AG08396 (cell line): Measurements from ENCODE around the gene TARS3.
"Not testable (repeated sequence)": the region's sequence is repeated elsewhere in the genome, so short reads cannot be mapped to it uniquely, and the experiment has no call there.

Experiments used
- DNase-seq: peaks from one replicate; pipeline ENCODE4 v3.0.0; 2012; ENCODE audit warnings: low spot score, mixed read lengths

Gene TARS3

DNA sequence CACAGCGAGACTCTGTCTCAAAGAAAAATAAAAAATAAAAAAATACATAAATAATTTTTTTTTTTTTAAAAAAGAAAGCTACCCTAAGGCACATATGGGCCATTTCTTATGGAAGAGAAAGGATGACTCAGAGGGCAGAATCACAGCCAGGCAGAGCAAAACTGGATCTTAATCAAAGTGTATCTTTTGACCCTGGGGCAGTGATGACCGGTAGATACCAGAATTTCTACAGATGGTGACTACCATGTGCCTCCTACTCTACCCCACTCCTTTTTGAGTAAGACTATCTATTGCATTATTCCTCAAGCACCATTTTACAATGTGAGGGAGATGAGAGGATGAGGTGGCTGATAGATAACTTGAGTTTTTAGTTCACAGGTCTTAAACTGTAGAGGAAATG, 26.0 kb downstream of the TARS3 start:
- DNase-seq: no peak

DNA sequence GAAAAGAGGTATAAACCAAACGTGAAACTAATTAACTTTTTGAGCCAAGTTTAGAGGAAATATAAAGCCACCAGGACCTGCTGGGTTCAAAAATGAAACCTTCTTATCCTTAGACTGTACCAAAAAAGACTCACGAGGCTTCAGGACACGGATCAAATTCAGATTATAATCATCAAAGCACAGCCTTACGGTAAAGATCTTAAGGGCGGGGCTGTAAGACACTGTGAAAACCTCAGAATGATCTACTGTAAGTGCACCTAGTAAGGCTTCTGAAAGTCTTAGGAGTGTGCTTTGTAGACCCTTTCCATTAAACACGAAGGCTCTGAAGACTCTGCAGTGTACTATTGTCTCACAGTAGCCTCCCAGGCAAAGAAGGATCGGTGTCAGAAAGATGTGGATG, 26.8 kb downstream of the TARS3 start:
- no peak for DNase-seq

DNA sequence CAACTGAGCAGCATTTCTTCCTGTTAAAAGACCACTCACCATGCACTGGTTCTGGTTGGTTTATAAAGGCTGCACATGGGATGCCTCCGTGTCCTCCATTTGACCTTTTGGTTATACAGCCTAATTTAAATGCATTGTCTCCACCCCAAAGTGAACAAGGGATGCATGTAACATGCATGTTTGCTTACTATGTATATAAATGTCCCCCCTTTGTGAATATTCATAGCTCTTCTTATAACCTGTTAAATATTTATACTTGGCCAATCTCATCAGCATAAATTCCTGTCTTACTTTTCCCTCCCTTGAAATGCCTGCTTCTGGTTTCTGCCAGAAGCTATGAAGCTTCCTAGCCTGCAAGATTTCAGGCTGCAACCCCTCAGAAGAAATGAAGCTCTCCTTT, 27.4 kb downstream of the TARS3 start:
- no peak for DNase-seq

DNA sequence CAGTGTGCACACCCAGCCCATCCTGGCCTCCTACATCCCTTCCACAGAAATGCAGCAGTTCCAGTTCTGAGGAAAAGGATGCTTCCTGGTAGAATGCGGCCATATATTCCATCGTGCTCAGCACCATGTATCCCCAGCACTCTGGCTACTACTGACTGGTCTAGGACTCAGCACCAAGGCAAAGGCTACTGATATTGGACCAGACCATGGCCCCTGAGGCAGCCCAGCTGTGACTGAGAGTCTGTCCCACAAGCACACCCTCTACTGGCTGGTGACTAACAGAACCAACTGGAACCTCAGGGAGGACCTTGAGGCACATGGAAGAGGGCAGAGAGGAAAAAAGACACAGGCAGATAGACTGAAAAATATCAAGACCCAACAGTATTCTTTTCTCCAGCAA, 30.0 kb downstream of the TARS3 start:
- DNase-seq: no peak

DNA sequence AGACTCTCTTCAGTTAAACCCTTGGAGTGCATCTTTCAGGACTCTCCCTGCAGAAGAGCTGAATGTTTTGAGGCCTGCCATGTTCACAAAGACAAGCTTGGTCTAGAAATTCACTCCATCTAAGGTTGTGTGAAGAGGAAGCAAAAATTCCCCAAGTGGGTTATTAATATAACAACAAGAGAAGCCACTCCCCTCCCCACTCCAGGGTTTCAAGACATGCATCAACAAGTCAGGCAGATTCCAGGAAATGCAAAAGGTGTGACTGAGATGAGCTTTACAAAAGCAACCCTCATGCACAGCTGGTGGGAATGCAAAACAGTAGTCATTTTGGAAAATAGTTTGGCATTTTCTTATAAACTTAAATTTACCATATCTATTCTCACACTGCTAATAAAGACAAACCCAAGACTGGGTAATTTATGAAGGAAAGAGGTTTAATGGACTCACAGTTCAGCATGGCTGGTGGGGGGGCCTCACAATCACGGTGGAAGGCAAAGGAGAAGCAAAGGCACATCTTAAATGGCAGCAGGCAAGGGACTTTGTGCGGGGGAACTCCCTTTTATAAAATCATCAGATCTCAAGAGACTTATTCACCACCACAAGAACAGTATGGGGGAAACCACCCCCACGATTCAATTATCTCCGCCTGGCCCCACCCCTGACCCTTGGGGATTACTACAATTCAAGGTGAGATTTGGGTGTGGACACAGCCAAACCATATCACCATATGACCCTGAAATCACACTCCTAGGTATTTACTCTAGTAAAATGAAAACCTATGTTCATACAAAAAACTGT, 31.3 kb downstream of the TARS3 start:
- no peak for DNase-seq

DNA sequence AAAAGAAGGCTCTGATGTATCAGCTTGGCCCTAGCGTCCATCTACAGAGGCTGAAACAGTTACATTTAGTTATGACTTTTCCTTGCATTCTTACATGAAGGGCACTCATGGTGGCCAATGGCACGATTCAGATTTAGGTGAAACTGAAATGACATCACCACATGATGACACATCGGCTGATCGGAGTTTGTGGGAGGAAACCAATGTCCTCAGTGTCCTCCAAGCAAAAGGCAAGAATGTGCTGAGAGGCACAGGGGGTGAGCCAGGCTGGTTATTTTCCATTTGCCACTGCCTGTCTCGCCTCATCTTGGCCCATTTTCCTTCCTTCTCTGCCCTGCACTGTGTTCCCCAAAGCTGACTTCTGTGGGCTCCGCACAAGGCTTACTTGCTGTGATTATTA, 34.4 kb downstream of the TARS3 start:
- DNase-seq: peak; percentile 17

DNA sequence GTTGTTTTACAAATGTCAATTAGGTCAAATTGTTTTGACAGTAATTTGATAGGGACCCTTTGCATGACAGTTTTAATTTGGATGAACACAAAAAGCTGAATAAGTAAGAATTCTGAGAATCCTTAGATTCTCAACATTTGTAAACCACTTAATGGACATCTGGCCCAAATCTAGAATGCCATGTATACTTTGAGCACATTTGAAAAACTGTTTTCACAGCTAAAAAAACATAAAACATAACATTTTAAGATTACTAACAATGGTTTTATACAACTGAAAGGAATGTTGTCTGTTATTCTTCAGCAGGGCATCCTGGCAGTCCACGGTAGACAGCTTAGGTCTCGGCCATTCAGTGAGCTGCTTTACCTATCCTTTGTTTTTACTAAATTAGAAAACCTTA, 37.6 kb downstream of the TARS3 start:
- no peak for DNase-seq

DNA sequence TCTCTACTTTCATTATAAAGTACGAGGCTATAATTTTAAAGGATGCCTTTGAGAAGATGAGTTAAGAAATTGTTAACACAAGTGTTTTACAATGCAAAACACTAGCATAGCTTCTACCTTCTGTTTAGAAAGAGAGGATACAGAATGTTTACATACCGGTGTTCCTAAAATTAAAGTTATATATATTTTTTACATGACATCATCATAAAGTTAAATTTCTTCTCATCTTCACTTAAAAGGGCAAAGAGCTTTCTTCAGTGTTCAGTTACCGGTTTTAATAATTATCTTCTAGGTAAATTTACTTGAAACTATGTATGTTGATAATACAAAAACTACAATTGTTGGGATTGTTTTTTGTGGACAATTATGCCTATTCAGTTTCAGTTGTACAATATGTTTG, 39.4 kb downstream of the TARS3 start:
- no peak for DNase-seq

DNA sequence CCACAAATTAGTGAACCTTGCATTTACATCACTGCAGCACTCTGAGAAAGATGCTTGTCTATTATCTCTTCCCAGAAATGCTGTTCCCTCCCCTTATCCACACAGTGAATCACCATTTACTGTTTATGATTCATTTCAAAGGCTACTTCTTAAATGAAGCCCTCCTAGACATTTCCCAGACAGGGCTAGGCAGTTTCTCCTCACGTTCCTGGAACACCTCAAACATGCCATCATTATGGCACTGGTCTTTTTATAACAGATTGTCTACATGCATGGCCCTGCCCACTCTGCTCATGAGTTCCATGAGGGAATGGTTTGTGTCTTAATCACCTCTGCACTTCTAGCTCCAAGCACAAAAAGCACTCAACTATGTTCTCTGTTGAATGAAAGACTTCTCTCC, 39.9 kb downstream of the TARS3 start:
- DNase-seq: peak; percentile 40

DNA sequence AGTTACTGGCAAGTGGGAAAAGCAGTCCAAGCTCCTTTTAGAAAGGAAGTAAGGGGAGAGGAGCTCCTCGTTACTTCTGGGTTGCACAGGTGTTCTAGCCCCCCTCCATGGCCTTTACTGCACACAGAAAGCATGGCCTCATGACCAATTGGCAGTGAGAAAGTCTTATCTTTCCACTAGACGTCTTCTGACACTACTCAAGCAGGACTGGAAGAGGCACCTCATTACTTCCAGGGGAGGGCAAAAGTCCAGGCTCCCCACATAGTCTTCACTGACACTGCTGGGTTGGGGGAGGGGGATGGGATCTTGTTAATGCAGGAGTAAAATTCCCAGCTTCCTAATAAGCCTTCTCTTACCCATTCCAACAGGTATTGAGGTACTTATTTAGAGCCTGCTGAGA, 44.5 kb downstream of the TARS3 start:
- DNase-seq: no peak

DNA sequence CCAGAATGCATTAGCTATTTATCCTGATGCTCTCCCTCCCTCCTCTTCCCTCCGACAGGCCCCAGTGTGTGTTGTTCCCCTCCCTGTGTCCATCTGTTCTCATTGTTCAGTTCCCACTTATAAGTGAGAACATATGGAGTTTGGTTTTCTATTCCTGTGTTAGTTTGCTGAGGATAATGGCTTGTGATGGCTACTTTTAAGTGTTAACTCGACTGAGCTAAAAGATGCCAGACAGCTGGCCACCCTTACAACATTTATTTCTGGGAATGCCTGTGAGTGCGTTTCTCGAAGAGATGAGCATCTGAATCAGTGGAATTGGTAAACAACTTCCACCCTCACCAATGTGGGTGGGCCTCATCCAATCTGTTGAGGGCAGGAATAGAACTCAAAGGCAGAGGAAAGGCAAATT, 47.3 kb downstream of the TARS3 start:
- DNase-seq: no peak

DNA sequence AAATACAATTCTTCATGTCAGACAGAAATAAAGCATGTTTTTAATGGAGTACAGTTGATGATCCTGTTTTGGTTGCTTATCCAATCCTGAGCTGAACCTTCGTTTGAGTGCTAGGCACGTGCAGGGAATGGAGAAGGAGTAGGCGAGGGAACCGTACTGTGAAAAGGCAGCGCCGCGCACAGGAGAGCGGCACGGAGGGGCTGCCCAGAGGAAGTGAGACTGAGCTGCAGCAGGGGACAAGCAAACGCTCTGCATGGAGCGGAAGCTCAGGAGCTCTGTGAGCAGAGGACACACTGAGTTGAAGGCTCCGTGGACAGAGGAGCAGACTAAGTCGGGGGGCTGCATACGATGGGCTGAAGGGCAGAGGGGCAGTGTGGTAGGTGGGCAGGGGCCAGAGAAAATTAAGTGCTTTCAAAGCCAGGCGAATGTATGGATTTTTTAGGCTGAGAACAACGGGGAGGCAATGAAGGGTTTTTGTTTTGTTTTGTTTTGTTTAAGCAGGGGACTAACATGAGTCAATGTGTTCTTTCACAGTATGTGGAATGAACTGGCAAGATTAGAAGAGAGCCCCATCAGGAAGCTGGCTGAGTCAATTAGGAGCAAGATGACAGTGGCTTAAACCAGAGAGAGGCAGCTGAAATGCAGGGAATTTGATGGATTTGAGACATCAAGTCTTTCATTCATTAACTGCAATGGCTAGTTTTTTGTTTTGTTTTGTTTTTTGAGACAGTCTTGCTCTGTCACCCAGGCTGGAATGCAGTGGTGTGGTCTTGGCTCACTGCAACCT, 48.3 kb downstream of the TARS3 start:
- peak; percentile 55 for DNase-seq

DNA sequence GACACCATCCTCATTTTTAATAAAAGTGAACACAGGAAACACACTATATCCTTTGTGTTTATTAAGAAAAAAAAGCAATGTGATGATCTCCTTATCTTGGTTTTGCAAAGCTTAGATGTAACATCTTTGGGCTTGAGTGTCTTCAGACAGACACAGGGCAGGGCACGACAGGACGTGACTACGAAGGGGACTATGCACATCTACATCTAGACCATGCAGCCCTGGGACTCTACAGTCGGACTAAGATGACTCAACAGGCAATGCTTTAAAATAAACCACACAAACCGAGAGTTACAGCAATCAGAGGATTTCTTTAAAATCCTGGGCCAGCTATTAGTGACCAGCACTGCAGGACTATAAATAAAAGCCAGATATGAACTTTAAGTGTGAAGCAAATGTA, 49.3 kb downstream of the TARS3 start:
- peak; percentile 53 for DNase-seq

DNA sequence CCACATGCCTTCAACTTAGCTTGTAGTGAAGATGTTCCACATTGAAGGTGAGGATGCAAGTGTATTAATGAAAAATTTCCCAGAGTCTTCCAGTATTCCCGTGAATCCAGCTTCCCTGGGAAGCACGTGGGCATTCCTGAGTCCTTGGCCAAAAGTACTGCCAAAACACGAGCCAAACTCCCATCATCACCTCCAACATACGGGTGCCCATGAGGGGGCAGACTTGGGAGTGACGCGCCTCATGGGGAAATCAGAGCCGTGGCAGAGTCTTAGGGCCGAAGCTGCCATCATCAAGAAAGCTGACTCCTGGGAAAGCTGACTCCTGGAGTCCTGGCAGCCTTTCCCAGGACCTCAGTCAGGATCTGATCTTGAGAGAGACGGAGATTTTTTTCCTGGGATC, 52.0 kb downstream of the TARS3 start:
- no peak for DNase-seq

DNA sequence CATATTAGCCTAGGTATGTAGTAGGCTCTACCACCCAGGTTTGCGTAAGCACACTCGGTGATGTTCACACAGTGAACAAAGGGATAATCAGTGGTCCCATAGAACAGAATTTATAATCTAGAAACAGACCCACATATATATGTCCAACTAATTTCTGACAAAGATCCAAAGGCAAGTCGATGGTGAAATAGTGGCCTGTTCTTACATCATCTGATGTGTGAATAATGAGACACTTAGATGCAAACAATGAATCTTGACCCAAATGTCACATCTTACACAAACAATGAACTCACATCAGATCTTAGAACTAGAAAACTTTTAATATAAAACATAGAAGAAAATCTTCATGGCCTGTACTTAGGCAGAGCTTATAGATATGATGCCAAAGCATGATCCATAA, 54.5 kb downstream of the TARS3 start:
- DNase-seq: no peak

DNA sequence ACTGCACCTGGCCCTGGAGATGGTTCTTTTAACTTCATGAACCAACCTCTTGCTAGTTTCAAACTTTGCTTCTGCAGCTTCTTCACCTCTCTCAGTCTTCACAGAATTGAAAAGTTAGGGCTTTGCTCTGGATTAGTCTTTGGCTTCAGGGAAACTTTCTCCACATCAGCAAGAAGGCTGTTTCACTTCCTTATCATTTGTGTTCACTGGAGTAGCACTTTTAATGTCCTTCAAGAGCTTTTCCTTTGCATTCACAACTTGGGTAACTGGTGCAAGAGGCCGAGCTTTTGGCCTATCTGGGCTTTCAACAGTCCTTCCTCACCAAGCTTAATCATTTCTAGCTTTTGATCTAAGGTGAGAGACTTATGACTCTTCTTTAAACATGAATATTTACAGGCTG, 56.4 kb downstream of the TARS3 start:
- DNase-seq: no peak

DNA sequence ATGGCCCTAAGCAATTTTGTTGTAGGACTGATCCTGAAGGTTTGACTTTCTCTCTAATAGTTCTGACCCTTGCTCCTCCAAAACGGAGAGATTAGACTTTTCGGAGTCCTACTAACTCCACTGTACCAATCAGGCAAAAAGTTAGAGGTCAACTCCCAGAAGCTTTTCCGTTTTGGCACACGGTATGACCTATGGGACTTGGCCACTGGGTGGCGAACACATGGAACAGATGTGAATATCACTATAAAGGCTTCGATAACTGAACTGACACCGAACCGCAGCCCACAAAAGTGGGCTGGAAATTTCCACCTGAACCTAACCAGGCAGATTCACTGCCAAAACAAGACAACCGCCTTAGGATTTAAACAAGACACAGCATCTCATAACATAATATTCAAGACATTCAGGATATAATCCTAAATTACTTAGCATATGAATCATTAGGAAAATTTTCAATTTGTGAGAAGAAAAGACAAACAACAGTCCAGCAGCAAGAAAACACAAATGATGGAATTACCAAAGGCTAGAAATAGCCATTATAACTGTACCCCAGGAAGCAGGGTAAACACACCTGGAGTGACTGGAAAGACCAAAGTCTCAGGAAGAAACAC, 59.9 kb downstream of the TARS3 start:
- no peak for DNase-seq

DNA sequence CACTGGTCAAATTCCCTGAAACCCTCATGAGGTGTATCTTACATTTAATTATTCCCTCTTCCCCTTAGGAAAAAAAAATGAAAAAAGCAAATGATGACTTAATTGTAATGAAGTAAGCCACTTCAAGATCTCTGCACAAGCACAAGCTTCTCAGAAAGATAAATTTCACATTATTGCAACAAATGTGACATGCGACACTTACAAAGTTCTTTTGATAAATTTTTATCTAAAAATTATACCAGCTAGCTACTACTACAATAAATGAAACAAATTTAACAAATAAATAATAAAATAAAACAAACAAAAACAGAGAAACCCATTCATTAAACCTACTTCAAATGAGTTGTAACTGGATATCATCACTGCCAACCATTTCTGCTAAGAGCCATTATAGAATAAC, 62.1 kb downstream of the TARS3 start:
- DNase-seq: no peak

DNA sequence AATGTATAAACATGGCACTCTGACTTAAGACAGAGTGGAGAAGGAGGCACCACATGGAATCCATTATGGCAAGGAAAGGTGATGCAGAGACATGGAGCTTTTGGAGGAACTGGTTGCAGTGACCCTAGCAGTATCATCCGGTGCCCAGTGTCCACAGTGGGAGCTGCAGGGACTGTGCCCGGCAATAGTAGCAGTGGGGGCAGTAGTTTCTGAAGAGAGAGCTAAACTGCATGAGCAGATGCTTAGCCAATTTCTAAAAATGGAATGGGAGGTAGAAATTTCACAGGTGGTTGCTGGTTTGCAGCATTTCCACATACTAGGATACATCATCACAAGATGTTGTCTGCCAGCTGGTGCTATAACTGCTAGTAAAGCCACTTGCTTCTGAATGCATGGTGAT, 64.3 kb downstream of the TARS3 start:
- DNase-seq: no peak

DNA sequence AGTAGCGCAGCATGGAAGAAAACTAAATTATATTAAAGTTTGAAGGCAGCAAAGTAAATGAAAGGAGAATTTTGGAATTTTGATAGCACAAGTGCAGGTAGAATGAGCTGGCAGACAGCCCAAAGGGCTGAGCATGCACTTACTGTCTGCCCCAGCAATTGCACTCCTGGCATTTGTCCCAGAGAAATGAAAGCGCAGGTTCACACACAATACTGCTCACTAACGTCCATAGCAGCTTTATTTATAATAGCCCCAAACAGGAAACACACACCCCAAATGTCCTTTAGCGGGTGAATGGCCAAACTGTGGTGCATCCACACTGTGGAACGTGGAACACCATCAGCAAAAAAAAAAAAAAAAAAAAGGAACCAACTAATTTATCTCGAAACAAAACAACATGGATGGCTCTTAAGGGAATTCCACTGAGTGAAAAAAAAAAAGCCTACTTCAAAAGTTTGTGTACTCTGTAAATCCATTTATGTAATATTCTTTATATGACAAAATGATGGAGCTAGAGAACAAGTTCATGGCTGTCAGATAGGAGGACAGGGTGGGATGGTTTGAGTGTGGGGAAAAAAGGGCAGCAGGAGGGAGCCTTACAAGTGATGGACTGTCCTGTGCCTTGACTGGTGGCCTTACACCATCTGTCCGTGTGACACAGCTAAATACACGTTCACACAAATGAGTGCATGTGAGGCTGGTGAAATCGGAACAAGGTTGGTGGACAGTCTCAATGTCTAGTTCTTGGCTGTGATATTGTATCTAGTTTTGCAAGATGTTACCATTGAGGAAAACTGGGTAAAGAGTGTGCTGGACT, 66.1 kb downstream of the TARS3 start:
- DNase-seq: no peak

DNA sequence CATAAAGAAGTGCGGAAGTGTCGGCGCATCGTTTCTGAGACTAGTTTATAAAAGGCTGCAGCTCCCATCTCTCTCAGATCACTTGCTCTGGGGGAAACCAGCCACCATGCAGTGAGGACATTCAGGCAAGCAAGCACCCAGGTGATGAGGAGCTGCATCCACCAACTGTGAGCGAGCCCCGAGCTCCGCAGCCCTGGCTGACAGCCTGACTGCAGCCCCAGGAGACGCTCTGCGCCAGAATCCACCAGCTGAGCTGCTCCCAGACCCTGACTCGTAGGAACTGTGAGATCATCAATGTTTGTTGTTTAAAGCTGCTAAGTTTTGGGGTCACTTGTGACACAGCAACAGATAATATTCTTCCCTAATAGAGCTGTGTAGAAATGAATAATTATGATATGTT, 67.1 kb downstream of the TARS3 start:
- no peak for DNase-seq

DNA sequence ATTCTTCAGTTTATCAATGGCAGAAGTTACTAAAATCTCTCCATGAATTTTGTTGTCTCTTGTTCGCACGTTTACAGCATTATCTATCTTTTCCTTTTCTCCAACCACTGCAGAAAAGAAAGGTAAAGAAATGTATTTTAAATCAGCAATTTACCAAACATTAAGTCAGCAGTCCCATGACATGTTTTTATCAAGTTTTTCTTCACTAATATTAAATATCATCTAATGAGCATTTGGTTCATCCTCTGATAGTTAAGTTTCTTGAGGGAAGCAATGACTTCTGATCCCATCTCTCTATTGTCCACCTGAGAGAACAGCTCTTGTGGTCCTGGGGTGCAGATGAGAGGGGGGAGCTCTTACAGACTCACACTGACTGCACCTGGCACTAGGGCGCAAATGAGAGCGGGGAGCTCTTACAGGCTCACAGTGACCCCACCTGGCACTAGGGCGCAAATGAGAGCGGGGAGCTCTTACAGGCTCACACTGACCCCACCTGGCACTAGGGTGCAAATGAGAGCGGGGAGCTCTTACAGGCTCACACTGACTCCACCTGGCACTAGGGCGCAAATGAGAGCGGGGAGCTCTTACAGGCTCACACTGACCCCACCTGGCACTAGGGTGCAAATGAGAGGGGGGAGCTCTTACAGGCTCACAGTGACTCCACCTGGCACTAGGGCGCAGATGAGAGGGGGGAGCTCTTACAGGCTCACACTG, 69.5 kb downstream of the TARS3 start:
- DNase-seq: not testable (repeated sequence)
